HG03108 (cell line): ENCODE measurements around the gene MFNG.
"Not testable (repeated sequence)": the region's sequence is repeated elsewhere in the genome, so short reads cannot be mapped to it uniquely, and the experiment has no call there.

ENCODE experiments used
- ATAC-seq: cut with Tn5 transposase; IDR thresholded peaks from one replicate; pipeline ENCODE4 v1.9.1; 2021; ENCODE audit warnings: moderate library complexity; ENCODE audit not compliant: unreplicated experiment

Gene MFNG, protein sequence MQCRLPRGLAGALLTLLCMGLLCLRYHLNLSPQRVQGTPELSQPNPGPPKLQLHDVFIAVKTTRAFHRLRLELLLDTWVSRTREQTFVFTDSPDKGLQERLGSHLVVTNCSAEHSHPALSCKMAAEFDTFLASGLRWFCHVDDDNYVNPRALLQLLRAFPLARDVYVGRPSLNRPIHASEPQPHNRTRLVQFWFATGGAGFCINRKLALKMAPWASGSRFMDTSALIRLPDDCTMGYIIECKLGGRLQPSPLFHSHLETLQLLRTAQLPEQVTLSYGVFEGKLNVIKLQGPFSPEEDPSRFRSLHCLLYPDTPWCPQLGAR

GRCh38 chr22:37486224-37486845 is at the start of gene MFNG:
TSS of gene MFNG (minus strand) at chr22:37486384. CDS start at chr22:37486177, 207 bp downstream.
- ATAC-seq: peak; percentile 52

DNA sequence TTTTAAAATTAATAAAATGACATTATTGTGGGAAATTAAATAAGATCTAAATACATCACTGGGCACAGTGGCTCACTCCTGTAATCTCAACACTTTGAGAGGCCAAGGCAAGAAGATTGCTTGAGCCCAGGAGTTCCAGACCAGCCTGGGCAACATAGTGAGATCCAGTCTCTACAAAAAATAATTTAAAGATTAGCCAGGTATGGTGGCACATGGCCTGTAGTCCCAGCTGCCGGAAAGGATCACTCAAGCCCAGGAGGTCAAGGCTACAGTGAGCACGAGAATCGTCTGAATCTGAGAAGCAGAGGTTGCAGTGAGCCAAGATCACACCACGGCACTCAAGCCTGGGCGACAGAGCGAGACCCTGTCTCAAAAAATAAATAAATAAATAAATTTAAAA is 49.0 kb upstream of the MFNG start:
- no peak for ATAC-seq

GRCh38 chr22:37534445-37534844 is 48.3 kb upstream of the MFNG start:
- ATAC-seq: no peak

DNA sequence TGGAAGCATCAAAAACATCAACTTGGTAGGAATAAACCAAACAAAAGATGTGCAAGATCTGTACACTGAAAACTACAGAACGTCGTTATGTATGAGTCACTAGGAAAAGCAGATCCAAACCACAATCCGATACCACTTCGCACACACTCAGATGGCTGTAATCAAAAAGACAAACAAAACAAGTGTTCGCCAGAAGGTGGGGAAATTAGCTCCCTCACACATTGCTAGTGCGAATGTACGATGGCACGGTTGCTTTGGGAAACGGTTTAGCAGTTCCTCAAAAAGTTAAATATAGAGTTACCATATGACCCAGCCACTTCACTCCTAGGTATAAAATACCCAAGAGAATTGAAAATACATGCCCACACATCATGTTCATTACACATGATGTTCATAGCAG is 47.8 kb upstream of the MFNG start:
- ATAC-seq: no peak

DNA sequence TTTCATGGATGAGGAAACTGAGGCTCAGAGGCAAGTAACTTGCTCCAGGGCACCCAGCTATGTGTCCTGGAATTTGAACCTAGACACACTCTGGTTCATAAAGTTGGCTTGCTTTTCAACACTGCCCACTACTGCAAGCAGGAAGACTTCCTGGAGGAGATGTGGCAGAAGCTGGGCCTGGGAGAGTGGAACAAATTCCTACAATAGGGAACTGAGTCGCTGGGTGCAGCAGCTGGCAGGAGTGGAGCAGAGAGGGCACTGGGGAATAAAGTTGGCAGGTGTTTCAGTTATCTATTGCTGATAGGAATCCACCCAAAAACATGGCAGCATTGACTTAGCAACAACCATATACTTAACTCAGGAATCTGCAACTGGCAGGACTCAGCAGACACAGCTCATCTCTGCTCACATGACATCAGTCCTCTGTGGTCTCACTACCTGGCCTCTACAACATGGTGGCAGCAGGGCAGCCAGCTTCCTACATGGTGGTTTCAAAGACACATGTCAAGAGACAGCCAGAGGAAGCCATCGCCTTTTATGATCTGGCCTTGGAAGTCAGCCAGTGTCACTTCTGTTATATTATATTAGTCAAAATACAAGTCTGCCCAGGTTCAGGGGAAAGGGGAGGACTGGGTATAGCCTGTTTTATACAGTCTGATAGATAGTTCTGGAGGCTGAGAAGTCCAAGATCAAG is 43.6 kb upstream of the MFNG start:
- ATAC-seq: no peak

DNA sequence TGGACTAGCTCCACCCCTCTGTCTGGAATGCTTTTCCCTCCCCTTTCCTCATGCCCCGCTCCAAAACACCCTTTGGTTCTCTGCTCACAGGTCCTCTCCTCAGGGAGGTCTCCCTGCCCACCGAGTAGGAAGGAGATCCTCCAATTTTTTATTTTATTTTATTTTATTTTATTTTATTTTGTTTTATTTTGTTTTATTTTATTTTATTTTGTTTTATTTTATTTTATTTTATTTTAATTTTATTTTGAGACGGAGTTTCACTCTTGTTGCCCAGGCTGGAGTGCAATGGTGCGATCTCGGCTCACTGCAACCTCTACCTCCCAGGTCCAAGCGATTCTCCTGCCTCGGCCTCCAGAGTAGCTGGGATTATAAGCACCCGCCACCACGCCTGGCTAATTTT is 41.8 kb upstream of the MFNG start:
- not testable (repeated sequence) for ATAC-seq

GRCh38 chr22:37527081-37527752 is 41.0 kb upstream of the MFNG start:
- not testable (repeated sequence) for ATAC-seq

- no peak for ATAC-seq
Observed at GRCh38 chr22:37526376-37526775, 40.2 kb upstream of the MFNG start.

GRCh38 chr22:37525746-37526350 is 39.7 kb upstream of the MFNG start:
- ATAC-seq: no peak

- no peak for ATAC-seq
Observed at GRCh38 chr22:37525073-37525745, 39.0 kb upstream of the MFNG start.

DNA sequence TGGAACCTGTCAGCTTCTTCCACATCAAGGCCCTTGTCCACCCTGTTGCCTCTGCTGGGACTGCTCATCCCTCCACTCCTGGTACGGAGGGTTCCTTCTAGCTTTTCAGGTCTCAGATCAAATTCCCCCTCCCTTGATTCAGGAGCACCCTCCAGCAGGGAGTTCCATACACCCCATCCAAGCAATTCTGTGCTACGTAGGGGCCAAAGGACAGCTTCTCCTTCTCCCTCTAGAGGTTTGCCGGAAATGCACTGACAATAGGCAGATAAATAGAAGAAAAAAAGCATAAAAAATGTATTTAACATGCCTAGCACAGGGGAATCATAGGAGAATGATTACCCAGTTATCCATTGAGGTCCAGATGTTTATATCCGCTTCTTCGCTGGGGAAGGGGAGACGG is 36.3 kb upstream of the MFNG start:
- ATAC-seq: no peak

- ATAC-seq: no peak
Observed at GRCh38 chr22:37521236-37521739, 35.1 kb upstream of the MFNG start.

DNA sequence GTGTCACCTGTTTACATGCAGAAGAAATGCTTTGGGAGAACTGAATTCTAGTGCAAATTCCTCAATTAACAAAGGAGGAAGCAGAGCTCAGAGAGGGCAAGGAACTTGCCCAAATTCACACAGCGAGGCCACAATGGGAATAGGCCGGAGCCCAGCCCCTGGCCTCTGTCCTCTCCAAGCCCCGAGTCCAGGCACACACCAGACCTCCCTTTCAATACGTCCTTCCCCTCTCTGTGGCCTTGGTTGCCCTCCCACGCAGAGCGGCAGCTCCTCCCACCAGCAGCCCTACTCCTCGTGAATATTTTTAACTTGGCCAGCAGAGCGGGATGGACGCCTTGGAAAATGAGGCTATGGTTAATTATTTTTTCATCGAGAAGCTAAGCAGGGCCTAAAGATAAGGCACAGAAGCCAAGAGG is 34.6 kb upstream of the MFNG start:
- no peak for ATAC-seq

DNA sequence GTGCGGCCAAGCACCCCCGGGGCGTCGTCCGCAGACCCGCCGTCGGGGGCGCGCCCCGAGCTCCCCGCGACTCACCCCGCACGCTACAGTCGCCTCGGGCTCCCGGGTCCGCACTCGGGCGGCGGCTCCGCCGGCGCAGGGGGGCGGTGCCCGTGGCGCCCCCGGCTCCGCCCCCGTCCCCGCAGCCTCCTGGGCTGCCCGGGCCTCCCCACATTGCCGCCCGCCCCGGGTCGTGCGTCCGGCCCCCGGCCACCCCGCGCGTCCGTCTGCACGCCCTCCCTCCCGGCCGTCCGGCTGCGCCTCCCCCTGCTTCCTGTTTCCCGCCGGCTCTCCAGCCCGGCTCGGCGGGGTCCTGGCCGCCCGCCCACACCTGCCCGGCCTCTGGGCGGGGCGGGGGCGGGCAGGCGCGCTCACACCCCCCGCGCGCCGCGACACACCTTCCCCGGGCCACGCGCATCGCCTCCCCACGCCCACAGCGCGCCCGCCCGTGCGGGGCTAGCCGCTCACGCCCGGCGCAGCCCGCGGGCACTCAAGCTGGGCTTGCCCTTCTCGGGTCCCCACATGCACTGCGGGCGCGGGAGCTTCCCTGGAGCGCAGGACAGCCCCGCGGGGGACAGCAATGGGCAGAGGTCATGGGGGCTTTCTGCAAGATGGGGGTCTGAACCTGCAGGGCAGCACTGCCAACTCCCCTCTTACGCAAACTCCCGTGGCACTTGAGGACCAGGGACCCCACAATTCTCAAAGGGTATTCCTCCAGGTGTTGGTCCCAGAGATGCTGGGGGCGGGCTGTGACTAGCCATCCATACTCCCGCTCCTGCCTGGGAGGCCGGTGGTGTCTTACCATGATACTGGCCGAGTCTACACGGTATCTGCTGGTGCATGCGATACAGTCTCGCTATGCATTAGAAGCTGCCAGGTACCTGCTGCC is 33.3 kb upstream of the MFNG start, which contains the start of gene CARD10:
TSS of gene CARD10 (minus strand) at position 148 of the 928 bp plus-strand sequence. CDS start 215 bp downstream, outside the sequence.
- ATAC-seq: no peak

- no peak for ATAC-seq
Observed at GRCh38 chr22:37518509-37519267, 32.5 kb upstream of the MFNG start.

DNA sequence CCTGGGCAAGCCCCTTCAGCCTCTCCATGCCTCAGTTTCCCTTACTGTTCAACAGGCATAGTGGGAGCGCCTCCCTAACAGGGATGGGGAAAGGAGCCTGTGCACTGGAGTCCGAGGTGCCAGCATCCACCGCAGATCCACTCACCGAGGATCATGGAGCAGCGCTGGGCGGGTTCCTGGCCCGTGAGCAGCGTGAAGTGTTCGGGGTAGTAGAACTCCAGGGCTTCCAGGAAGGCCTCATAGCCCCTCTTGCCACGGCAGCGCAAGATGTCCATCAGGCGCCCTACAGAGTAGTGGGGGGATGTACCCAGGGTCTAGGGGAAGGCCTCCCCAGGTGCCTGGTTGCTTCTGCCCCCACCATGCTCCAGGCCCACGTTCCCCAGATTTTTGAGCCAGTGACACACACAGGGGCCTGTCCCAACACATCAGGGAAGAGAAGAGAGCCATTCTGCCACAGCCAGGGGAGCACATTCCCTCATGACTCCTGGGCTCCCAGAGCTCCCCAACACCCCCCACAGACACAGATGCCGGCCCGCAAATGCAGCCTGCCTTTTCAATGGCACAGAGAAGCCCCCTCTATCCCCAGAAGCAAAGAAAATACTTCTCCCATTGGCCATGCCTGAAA is 31.8 kb upstream of the MFNG start:
- no peak for ATAC-seq

DNA sequence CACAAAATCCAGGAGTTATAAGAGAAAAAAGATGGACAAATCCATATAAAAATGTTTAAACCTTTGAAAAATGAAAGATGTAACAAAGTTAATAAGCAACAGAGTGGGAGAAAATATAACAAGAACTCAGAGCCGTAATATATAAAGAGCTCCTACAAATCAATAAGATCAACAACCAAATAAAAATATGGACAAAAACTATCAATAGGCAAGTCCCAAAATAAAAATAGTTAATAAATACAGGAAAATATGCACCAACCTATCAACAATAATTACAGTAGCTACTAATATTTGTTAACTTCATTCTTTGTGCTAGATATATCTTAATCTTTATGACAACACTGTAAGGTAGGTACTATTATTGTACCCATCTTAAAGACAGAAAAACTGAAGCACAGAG is 30.3 kb upstream of the MFNG start:
- no peak for ATAC-seq

- ATAC-seq: no peak
Observed at GRCh38 chr22:37515901-37516300, 29.7 kb upstream of the MFNG start.
